B cell (primary cell): ENCODE data around the gene CAMK1. TPM values are rescaled to one million over a fixed set of nuclear protein-coding genes. Genes with fewer than 3 reads are reported as not detected.

Source experiments
- ATAC-seq: fragments of 200-7000 bp; cut with Tn5 transposase; one replicate; pipeline ENCODE4 v1.10.0; 2021; ENCODE audit warnings: low read depth, mild to moderate bottlenecking, moderate number of reproducible peaks, moderate library complexity
- CTCF ChIA-PET: fragments of 350-600 bp; sonication (Branson Sonifier 250); formaldehyde crosslinking; loops from one replicate; lab custom pipeline; 2021; ENCODE audit warnings: antibody characterized with exemption, inconsistent platforms; lab: Charles Lee
- POLR2A ChIA-PET: fragments of 350-600 bp; sonication (Branson Sonifier 250); formaldehyde crosslinking; loops from one replicate; lab custom pipeline; 2021; ENCODE audit warnings: antibody characterized with exemption; lab: Charles Lee
- DNase-seq: peaks from one replicate; pipeline ENCODE4 v3.0.0; 2013
- H2AFZ ChIP-seq: 2 replicates; pipeline ENCODE4 v1.6.1; 2012; ENCODE audit warnings: mild to moderate bottlenecking, low read depth, low read length; ENCODE audit not compliant: insufficient read depth, poor library complexity, severe bottlenecking
- H3K27ac ChIP-seq, 2 donors: 1 replicate in 1 of 2; 2 replicates in 1 of 2; pipeline ENCODE4 v1.5.1; 2012 to 2013; ENCODE audit warnings: low read length in 2 of 2, mild to moderate bottlenecking in 2 of 2, moderate library complexity in 1 of 2
- H3K27me3 ChIP-seq, 4 experiments: fragments of 200-600 bp in 1 of 4; sonication (generic) in 1 of 4; replicated peaks in 1 of 4; 1 replicate in 2 of 4; 2 replicates in 2 of 4; pipeline versions ENCODE4 v1.6.1 to v1.7.0; 2013 to 2016; ENCODE audit warnings: low read length in 3 of 4, mild to moderate bottlenecking in 2 of 4, mixed read lengths in 1 of 4, moderate library complexity in 1 of 4; ENCODE audit not compliant: insufficient read depth in 4 of 4, control insufficient read depth in 3 of 4; ENCODE audit errors: control extremely low read depth in 1 of 4
- H3K36me3 ChIP-seq, 2 experiments: replicated peaks in 1 of 2; 1 replicate in 1 of 2; 2 replicates in 1 of 2; pipeline versions ENCODE4 v1.6.1 to v1.7.1; 2013; ENCODE audit warnings: low read length in 1 of 2; ENCODE audit not compliant: insufficient read depth in 2 of 2, control insufficient read depth in 1 of 2; ENCODE audit errors: control extremely low read depth in 1 of 2, extremely low read depth in 1 of 2
- H3K4me1 ChIP-seq, 2 donors: fragments of 200-600 bp in 1 of 2; sonication (generic) in 1 of 2; 1 replicate in 1 of 2; 2 replicates in 1 of 2; pipeline versions ENCODE4 v1.5.1 to v1.6.1; 2013 to 2017; ENCODE audit warnings: low read length in 2 of 2; ENCODE audit not compliant: control insufficient read depth in 2 of 2, insufficient read depth in 2 of 2
- H3K4me2 ChIP-seq: replicated peaks from 2 replicates; pipeline ENCODE3; 2012; ENCODE audit warnings: mild to moderate bottlenecking, low read depth, low read length; ENCODE audit not compliant: poor library complexity, severe bottlenecking
- H3K4me3 ChIP-seq, 5 experiments: fragments of 200-600 bp in 1 of 5; sonication (generic) in 1 of 5; 1 replicate in 3 of 5; 2 replicates in 2 of 5; pipeline versions ENCODE4 v1.5.1 to v1.7.0; 2011 to 2016; ENCODE audit warnings: low read length in 4 of 5, mild to moderate bottlenecking in 4 of 5, low read depth in 2 of 5, control low read depth in 1 of 5, moderate library complexity in 1 of 5; ENCODE audit not compliant: insufficient read depth in 1 of 5; ENCODE audit errors: control extremely low read depth in 1 of 5, extremely low read depth in 1 of 5
- H3K79me2 ChIP-seq: fragments of 200-600 bp; sonication (generic); one replicate; pipeline ENCODE4 v1.6.0; 2016; ENCODE audit warnings: low read length; ENCODE audit not compliant: control insufficient read depth, insufficient read depth
- H3K9ac ChIP-seq: fragments of 200-600 bp; sonication (generic); 2 replicates; pipeline ENCODE4 v1.6.1; 2017; ENCODE audit warnings: mild to moderate bottlenecking, low read length, moderate library complexity
- H3K9me3 ChIP-seq, 3 donors: one replicate each; pipeline versions ENCODE4 v1.6.1 to v1.7.1; 2013; ENCODE audit warnings: low read length in 2 of 3; ENCODE audit not compliant: control insufficient read depth in 2 of 3, insufficient read depth in 1 of 3; ENCODE audit errors: control extremely low read depth in 1 of 3
- H4K20me1 ChIP-seq: 2 replicates; pipeline ENCODE4 v1.6.0; 2012; ENCODE audit warnings: mild to moderate bottlenecking, low read length; ENCODE audit not compliant: insufficient read depth, control insufficient read depth, poor library complexity, severe bottlenecking
- H3K27ac Mint-ChIP-seq: one replicate; pipeline ENCODE4 v1.8.0; 2021; ENCODE audit warnings: mixed read lengths
- H3K27me3 Mint-ChIP-seq: one replicate; pipeline ENCODE4 v1.8.0; 2021; ENCODE audit warnings: mixed read lengths
- H3K4me1 Mint-ChIP-seq: one replicate; pipeline ENCODE4 v1.8.0; 2021; ENCODE audit warnings: mixed read lengths
- H3K4me3 Mint-ChIP-seq: one replicate; pipeline ENCODE4 v1.8.0; 2021; ENCODE audit warnings: mixed read lengths
- H3K9me3 Mint-ChIP-seq: one replicate; pipeline ENCODE4 v1.8.0; 2022; ENCODE audit warnings: mixed read lengths; ENCODE audit not compliant: insufficient read depth
- EZH2 ChIP-seq: IDR thresholded peaks from 2 replicates; pipeline ENCODE4 v1.6.1; 2012; ENCODE audit warnings: borderline replicate concordance, low read depth, mild to moderate bottlenecking, moderate library complexity, low read length; ENCODE audit not compliant: insufficient read depth, poor library complexity, severe bottlenecking
- WGBS: methylation state at CpG from one replicate; pipeline ENCODE4 v1.1.5; 2013; ENCODE audit warnings: missing lambda C conversion rate; ENCODE audit not compliant: insufficient coverage; 5-methylcytosine and 5-hydroxymethylcytosine counted together
- intact Hi-C: fragments of 100-400 bp; cut with micrococcal nuclease; formaldehyde crosslinking; loops from one replicate; pipeline ENCODE4 v1.10.0; 2022
- polyA plus RNA-seq: library from polyadenylated mRNA; depleted of rRNA; stranded (reverse); fragments of >200 nt; gene quantifications from 2 replicates; pipeline ENCODE4 v1.2.3, GENCODE V29; 2012
- total RNA-seq, 2 donors: library from RNA; stranded (reverse); fragments of 120-200 nt in 1 of 2; gene quantifications; 1 replicate in 1 of 2; 2 replicates in 1 of 2; pipeline versions ENCODE4 v1.2.3 to v1.2.4, GENCODE V29; 2013 to 2022
- TF ChIP-seq, protein P1 (sequence below): fragments of 200-600 bp; IDR thresholded peaks from one replicate; pipeline ENCODE4 v1.8.0; 2022; ENCODE audit warnings: antibody characterized with exemption, mild to moderate bottlenecking

Gene CAMK1
- total and polyA plus RNA-seq, 2 donors (not counting 1 experiment from before 2014, with no cell fraction given) = 0.57 to 0.82 TPM

DNA sequence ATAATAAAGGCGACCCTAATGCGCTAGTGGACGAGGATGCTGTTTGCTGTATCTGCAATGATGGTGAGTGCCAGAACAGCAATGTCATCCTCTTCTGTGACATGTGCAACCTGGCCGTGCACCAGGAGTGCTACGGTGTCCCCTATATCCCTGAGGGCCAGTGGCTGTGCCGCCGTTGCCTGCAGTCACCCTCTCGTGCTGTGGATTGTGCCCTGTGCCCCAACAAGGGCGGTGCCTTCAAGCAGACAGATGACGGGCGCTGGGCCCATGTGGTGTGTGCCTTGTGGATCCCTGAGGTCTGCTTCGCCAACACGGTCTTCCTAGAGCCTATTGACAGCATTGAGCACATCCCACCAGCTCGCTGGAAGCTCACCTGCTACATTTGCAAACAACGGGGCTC lies 30.6 kb downstream of the CAMK1 start:
- WGBS = 97% methylated on average over 15 of the region's 15 CpGs
- no peak overlapping the region for H3K4me3 Mint-ChIP-seq
- H3K27me3 Mint-ChIP-seq = no peaks in the 10 kb centered on the region
- H3K9ac ChIP-seq = no peak overlapping the region
- H3K4me1 ChIP-seq = no peaks in the 10 kb centered on the region
- H3K79me2 ChIP-seq = peaks cover 17% of the 10 kb centered on the region
- H3K9me3 ChIP-seq = no peaks in the 10 kb centered on the region
- ChIA-PET CTCF (interaction anchor here (1.4 kb wide), 1 partner anchor 12 kb away, joined by 4 read pairs; no protein-coding TSS in a partner anchor), POLR2A (no interaction called here)
- intact Hi-C loops = loop anchor here (10.0 kb wide), 1 partner anchor 376 kb away; the partner anchor contains the start of gene BRK1
- H3K4me2 ChIP-seq = no peak overlapping the region
- no peak overlapping the region for H3K27ac Mint-ChIP-seq
- DNase-seq (no peak), ATAC-seq (no peak)
- peaks cover 7 to 93% of the 10 kb centered on the region in 2 experiments for H3K36me3 ChIP-seq
- H3K27ac ChIP-seq = no peak overlapping the region
- H2AFZ ChIP-seq = no peak overlapping the region
- no peaks in the 10 kb centered on the region for H3K9me3 Mint-ChIP-seq
- peaks cover 21% of the 10 kb centered on the region for H4K20me1 ChIP-seq
- H3K4me3 ChIP-seq = no peak overlapping the region
- peaks cover 18% of the 10 kb centered on the region for H3K4me1 Mint-ChIP-seq
- no peak for TF ChIP-seq EZH2
- TF ChIP-seq, protein P1, sequence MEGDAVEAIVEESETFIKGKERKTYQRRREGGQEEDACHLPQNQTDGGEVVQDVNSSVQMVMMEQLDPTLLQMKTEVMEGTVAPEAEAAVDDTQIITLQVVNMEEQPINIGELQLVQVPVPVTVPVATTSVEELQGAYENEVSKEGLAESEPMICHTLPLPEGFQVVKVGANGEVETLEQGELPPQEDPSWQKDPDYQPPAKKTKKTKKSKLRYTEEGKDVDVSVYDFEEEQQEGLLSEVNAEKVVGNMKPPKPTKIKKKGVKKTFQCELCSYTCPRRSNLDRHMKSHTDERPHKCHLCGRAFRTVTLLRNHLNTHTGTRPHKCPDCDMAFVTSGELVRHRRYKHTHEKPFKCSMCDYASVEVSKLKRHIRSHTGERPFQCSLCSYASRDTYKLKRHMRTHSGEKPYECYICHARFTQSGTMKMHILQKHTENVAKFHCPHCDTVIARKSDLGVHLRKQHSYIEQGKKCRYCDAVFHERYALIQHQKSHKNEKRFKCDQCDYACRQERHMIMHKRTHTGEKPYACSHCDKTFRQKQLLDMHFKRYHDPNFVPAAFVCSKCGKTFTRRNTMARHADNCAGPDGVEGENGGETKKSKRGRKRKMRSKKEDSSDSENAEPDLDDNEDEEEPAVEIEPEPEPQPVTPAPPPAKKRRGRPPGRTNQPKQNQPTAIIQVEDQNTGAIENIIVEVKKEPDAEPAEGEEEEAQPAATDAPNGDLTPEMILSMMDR = no peak
- H3K27me3 ChIP-seq = no peaks in the 10 kb centered on the region

DNA sequence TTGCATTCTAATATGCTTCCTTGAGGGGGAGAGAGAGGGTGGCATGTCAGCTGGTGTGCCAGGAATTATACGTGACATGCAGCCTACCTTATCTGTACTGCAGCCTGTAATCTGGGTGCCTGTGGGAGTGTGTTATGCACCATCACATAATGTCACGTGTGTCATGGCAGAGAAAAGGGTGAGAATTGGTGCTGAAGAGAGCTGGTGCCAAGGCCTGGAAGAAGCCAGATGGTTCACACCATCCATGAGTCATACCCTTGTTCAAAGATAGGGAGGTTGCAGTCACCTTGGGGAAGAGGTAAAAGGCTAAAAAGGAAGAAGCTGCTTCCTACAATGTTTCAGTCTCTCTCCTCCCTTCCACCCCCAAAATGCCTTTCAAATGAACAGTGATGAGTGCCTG lies 32.9 kb downstream of the CAMK1 start:
- no peak overlapping the region for H3K4me2 ChIP-seq
- TF ChIP-seq EZH2 = no peak
- TF ChIP-seq, protein P1 = no peak
- POLR2A ChIA-PET = interaction anchor here (1.1 to 1.5 kb wide), 2 partner anchors 11 to 12 kb away, joined by 3 to 4 read pairs; no protein-coding TSS in a partner anchor
- Mint-ChIP-seq H3K4me1 (peaks cover 37% of the 10 kb centered on the region), H3K4me3 (no peak overlapping the region), H3K9me3 (no peaks in the 10 kb centered on the region), H3K27ac (no peak overlapping the region), H3K27me3 (no peaks in the 10 kb centered on the region)
- H3K4me1 ChIP-seq = peaks cover 13 to 16% of the 10 kb centered on the region in 2 donors
- no peak overlapping the region for H3K9ac ChIP-seq
- H3K27me3 ChIP-seq = no peaks in the 10 kb centered on the region
- H3K9me3 ChIP-seq = no peaks in the 10 kb centered on the region
- ATAC-seq (no peak), DNase-seq (no peak)
- no peak overlapping the region for H3K27ac ChIP-seq
- no peak overlapping the region for H3K4me3 ChIP-seq
- peaks cover 37% of the 10 kb centered on the region for H4K20me1 ChIP-seq
- H2AFZ ChIP-seq = no peak overlapping the region
- WGBS = no CpG with 5 or more reads among the region's 2 CpGs
- intact Hi-C loops = loop anchor here (10.0 kb wide), 1 partner anchor 378 kb away; the partner anchor contains the start of gene BRK1
- CTCF ChIA-PET = interaction anchor here (0.6 to 1.1 kb wide), 5 partner anchors 8 to 15 kb away, joined by 3 to 5 read pairs (median 3); partner anchors contain the start of gene OGG1
- peaks cover 32% of the 10 kb centered on the region for H3K79me2 ChIP-seq
- peaks cover 7 to 71% of the 10 kb centered on the region in 2 experiments for H3K36me3 ChIP-seq
